Activated CD4-positive, alpha-beta memory T cell treated with anti-CD3 and anti-CD28 coated beads, Interleukin-2, amount 10 ng/mL, durations not matched to agents 7 days and 5 days (primary cell): ENCODE data around the gene DENR. TPM values are rescaled to one million over a fixed set of nuclear protein-coding genes. Genes with fewer than 3 reads are reported as not detected.
A peak's percentile ranks its signal among the peaks of the same experiment; 100 is the strongest.

Experiments used
- CTCF ChIA-PET: fragments of 350-600 bp; sonication (Branson Sonifier 250); formaldehyde crosslinking; loops from one replicate; lab custom pipeline; 2021; ENCODE audit warnings: antibody characterized with exemption, inconsistent platforms; lab: Charles Lee
- POLR2A ChIA-PET: fragments of 350-600 bp; sonication (Branson Sonifier 250); formaldehyde crosslinking; loops from one replicate; lab custom pipeline; 2021; ENCODE audit warnings: antibody characterized with exemption; lab: Charles Lee
- DNase-seq: peaks from one replicate; pipeline ENCODE4 v3.0.0-alpha.2; 2020
- H3K27ac Mint-ChIP-seq: one replicate; pipeline ENCODE4 v1.8.0; 2021; ENCODE audit warnings: mild to moderate bottlenecking, mixed read lengths
- H3K27me3 Mint-ChIP-seq: one replicate; pipeline ENCODE4 v1.8.0; 2021; ENCODE audit warnings: mixed read lengths
- H3K36me3 Mint-ChIP-seq: one replicate; pipeline ENCODE4 v1.8.0; 2021; ENCODE audit warnings: low read depth, mixed read lengths
- H3K4me1 Mint-ChIP-seq: one replicate; pipeline ENCODE4 v1.8.0; 2021; ENCODE audit warnings: mixed read lengths
- H3K4me3 Mint-ChIP-seq: one replicate; pipeline ENCODE4 v1.8.0; 2021; ENCODE audit warnings: mild to moderate bottlenecking, mixed read lengths
- H3K9me3 Mint-ChIP-seq: one replicate; pipeline ENCODE4 v1.8.0; 2021; ENCODE audit warnings: mixed read lengths
- total RNA-seq, 2 experiments: library from RNA; stranded (reverse); gene quantifications; one replicate each; pipeline ENCODE4 v1.2.3, GENCODE V29; 2021

The DENR gene
- total RNA-seq, 2 experiments from 2014 or later, result 52.5 to 55.9 TPM

GRCh38 chr12:122725452-122726079 lies 27.1 kb upstream of the DENR start:
- POLR2A ChIA-PET, result interaction anchor here (0.8 to 1.3 kb wide), 2 partner anchors 28 to 198 kb away, joined by 3 read pairs; partner anchors contain the start of genes KNTC1 and RSRC2
- Mint-ChIP-seq H3K27me3 (no peaks in the 10 kb centered on the region), H3K27ac (peak overlapping the region; percentile 75), H3K36me3 (no peaks in the 10 kb centered on the region), H3K4me1 (peaks cover 69% of the 10 kb centered on the region), H3K9me3 (no peaks in the 10 kb centered on the region), H3K4me3 (peak overlapping the region; percentile 46)
- DNase-seq, result no peak
- CTCF ChIA-PET, result no interaction called here

GRCh38 chr12:122726080-122726558 lies 26.5 kb upstream of the DENR start:
- peak overlapping the region; percentile 46 for H3K4me3 Mint-ChIP-seq
- H3K9me3 Mint-ChIP-seq, result no peaks in the 10 kb centered on the region
- H3K36me3 Mint-ChIP-seq, result no peaks in the 10 kb centered on the region
- peak overlapping the region; percentile 75 for H3K27ac Mint-ChIP-seq
- peak; percentile 39 for DNase-seq
- H3K27me3 Mint-ChIP-seq, result no peaks in the 10 kb centered on the region
- POLR2A ChIA-PET, result interaction anchor here (1.3 to 1.5 kb wide), 2 partner anchors 9 to 199 kb away, joined by 3 to 4 read pairs; partner anchors contain the start of genes KNTC1 and RSRC2
- H3K4me1 Mint-ChIP-seq, result peaks cover 71% of the 10 kb centered on the region
- CTCF ChIA-PET, result interaction anchor here (1.3 to 1.4 kb wide), 2 partner anchors 22 to 27 kb away, joined by 3 to 5 read pairs; partner anchors contain the start of gene DENR

- peaks cover 8% of the 10 kb centered on the region for H3K36me3 Mint-ChIP-seq
- H3K9me3 Mint-ChIP-seq, result peaks cover 4% of the 10 kb centered on the region
- POLR2A ChIA-PET, result interaction anchor here (1.2 to 1.5 kb wide), 3 partner anchors 24 to 503 kb away, joined by 4 to 5 read pairs (median 4); partner anchors contain the start of genes MPHOSPH9, MTRFR and ZCCHC8
- CTCF ChIA-PET, result no interaction called here
- H3K27me3 Mint-ChIP-seq, result no peaks in the 10 kb centered on the region
- peaks cover 84% of the 10 kb centered on the region for H3K4me1 Mint-ChIP-seq
- H3K27ac Mint-ChIP-seq, result peak overlapping the region; percentile 37
- H3K4me3 Mint-ChIP-seq, result peak overlapping the region; percentile 42
- DNase-seq, result no peak
These were observed 22.9 kb upstream of the DENR start for GRCh38 chr12:122729583-122730214.

- Mint-ChIP-seq H3K36me3 (peaks cover 8% of the 10 kb centered on the region), H3K4me1 (peaks cover 78% of the 10 kb centered on the region), H3K27me3 (no peaks in the 10 kb centered on the region), H3K27ac (peak within 1 kb of the TSS; percentile 37), H3K9me3 (peaks cover 4% of the 10 kb centered on the region), H3K4me3 (peak within 1 kb of the TSS; percentile 42)
- ChIA-PET POLR2A (interaction anchor here (1.2 to 1.5 kb wide), 3 partner anchors 23 to 502 kb away, joined by 4 to 5 read pairs (median 4); partner anchors contain the start of genes MPHOSPH9, MTRFR and ZCCHC8), CTCF (no interaction called here)
- peak; percentile 82 for DNase-seq
These were observed 22.2 kb upstream of the DENR start, which contains the start of gene HCAR1 for GRCh38 chr12:122730215-122731014. HCAR1 (minus strand) TSS chr12:122730844; CDS start chr12:122730339, 505 bp downstream.

- CTCF ChIA-PET, result interaction anchor here (1.6 kb wide), 1 partner anchor 9 kb away, joined by 4 read pairs; no protein-coding TSS in a partner anchor
- H3K4me3 Mint-ChIP-seq, result no peak overlapping the region
- peaks cover 6% of the 10 kb centered on the region for H3K9me3 Mint-ChIP-seq
- peak; percentile 36 for DNase-seq
- peaks cover 64% of the 10 kb centered on the region for H3K4me1 Mint-ChIP-seq
- H3K27ac Mint-ChIP-seq, result peak overlapping the region; percentile 52
- POLR2A ChIA-PET, result interaction anchor here (1.2 to 1.5 kb wide), 3 partner anchors 9 to 343 kb away, joined by 3 to 4 read pairs (median 3); no protein-coding TSS in a partner anchor
- H3K36me3 Mint-ChIP-seq, result peaks cover 8% of the 10 kb centered on the region
- H3K27me3 Mint-ChIP-seq, result no peaks in the 10 kb centered on the region
These were observed 20.5 kb upstream of the DENR start for GRCh38 chr12:122732170-122732569.

GRCh38 chr12:122732611-122733010 lies 20.0 kb upstream of the DENR start:
- CTCF ChIA-PET, result interaction anchor here (1.6 kb wide), 1 partner anchor 9 kb away, joined by 4 read pairs; no protein-coding TSS in a partner anchor
- Mint-ChIP-seq H3K27me3 (no peaks in the 10 kb centered on the region), H3K4me1 (peaks cover 64% of the 10 kb centered on the region), H3K4me3 (no peak overlapping the region), H3K36me3 (peaks cover 8% of the 10 kb centered on the region), H3K9me3 (peaks cover 6% of the 10 kb centered on the region), H3K27ac (peak overlapping the region; percentile 40)
- DNase-seq, result no peak
- POLR2A ChIA-PET, result interaction anchor here (1.2 to 1.4 kb wide), 3 partner anchors 10 to 343 kb away, joined by 3 to 4 read pairs (median 3); no protein-coding TSS in a partner anchor

- Mint-ChIP-seq H3K4me3 (no peak overlapping the region), H3K9me3 (peaks cover 2% of the 10 kb centered on the region), H3K4me1 (peaks cover 12% of the 10 kb centered on the region), H3K27me3 (no peaks in the 10 kb centered on the region), H3K27ac (no peak overlapping the region), H3K36me3 (no peaks in the 10 kb centered on the region)
- POLR2A ChIA-PET, result no interaction called here
- CTCF ChIA-PET, result interaction anchor here (0.7 kb wide), 1 partner anchor 11 kb away, joined by 3 read pairs; no protein-coding TSS in a partner anchor
- no peak for DNase-seq
These were observed 14.1 kb upstream of the DENR start for GRCh38 chr12:122738571-122738970.

- ChIA-PET CTCF (no interaction called here), POLR2A (no interaction called here)
- Mint-ChIP-seq H3K36me3 (no peaks in the 10 kb centered on the region), H3K27ac (no peak overlapping the region), H3K4me3 (no peak overlapping the region), H3K27me3 (no peaks in the 10 kb centered on the region), H3K9me3 (peaks cover 2% of the 10 kb centered on the region), H3K4me1 (peaks cover 5% of the 10 kb centered on the region)
- no peak for DNase-seq
These were observed 12.3 kb upstream of the DENR start for GRCh38 chr12:122740351-122740750.

GRCh38 chr12:122743895-122744525 lies 8.6 kb upstream of the DENR start:
- no peaks in the 10 kb centered on the region for H3K4me1 Mint-ChIP-seq
- H3K36me3 Mint-ChIP-seq, result no peaks in the 10 kb centered on the region
- ChIA-PET CTCF (interaction anchor here (0.7 kb wide), 1 partner anchor 94 kb away, joined by 3 read pairs; no protein-coding TSS in a partner anchor), POLR2A (no interaction called here)
- DNase-seq, result no peak
- no peaks in the 10 kb centered on the region for H3K27me3 Mint-ChIP-seq
- H3K9me3 Mint-ChIP-seq, result no peaks in the 10 kb centered on the region
- H3K27ac Mint-ChIP-seq, result no peak overlapping the region
- H3K4me3 Mint-ChIP-seq, result no peak overlapping the region

- Mint-ChIP-seq H3K4me1 (peaks cover 13% of the 10 kb centered on the region), H3K4me3 (no peak overlapping the region), H3K9me3 (no peaks in the 10 kb centered on the region), H3K36me3 (no peaks in the 10 kb centered on the region), H3K27ac (no peak overlapping the region), H3K27me3 (no peaks in the 10 kb centered on the region)
- no peak for DNase-seq
- ChIA-PET POLR2A (no interaction called here), CTCF (no interaction called here)
These were observed 5.1 kb upstream of the DENR start for GRCh38 chr12:122747224-122748135.

GRCh38 chr12:122749569-122750332 lies 2.9 kb upstream of the DENR start:
- Mint-ChIP-seq H3K27ac (no peak overlapping the region), H3K27me3 (no peaks in the 10 kb centered on the region), H3K4me1 (peaks cover 28% of the 10 kb centered on the region), H3K4me3 (no peak overlapping the region), H3K9me3 (no peaks in the 10 kb centered on the region), H3K36me3 (peaks cover 18% of the 10 kb centered on the region)
- POLR2A ChIA-PET, result no interaction called here
- CTCF ChIA-PET, result no interaction called here
- no peak for DNase-seq
